ENCODE results near the gene CCDC12. TPM values are rescaled to one million over a fixed set of nuclear protein-coding genes. Genes with fewer than 3 reads are reported as not detected.
A peak's percentile ranks its signal among the peaks of the same experiment; 100 is the strongest.

Gene CCDC12
- total RNA-seq, 1 experiment from 2014 or later: 47.3 TPM

GRCh38 chr3:46943237-46944187, 33.0 kb downstream of the CCDC12 start:
- Mint-ChIP-seq H3K9me3 (ENCODE audit: low read depth, unreplicated experiment) (no peaks in the 10 kb centered on the region), H3K36me3 (ENCODE audit: insufficient read depth, unreplicated experiment) (peaks cover 69% of the 10 kb centered on the region), H3K27ac (ENCODE audit: unreplicated experiment) (peak overlapping the region; percentile 97), H3K27me3 (ENCODE audit: unreplicated experiment) (no peaks in the 10 kb centered on the region), H3K4me3 (ENCODE audit: low read depth, unreplicated experiment) (peak overlapping the region; percentile 63), H3K4me1 (ENCODE audit: low read depth, unreplicated experiment) (peaks cover 88% of the 10 kb centered on the region)
- CTCF ChIA-PET: interaction anchor here (0.7 to 1.7 kb wide), 5 partner anchors 8 to 701 kb away, joined by 3 to 14 read pairs (median 3); partner anchors contain the start of genes CCR3 and NBEAL2
- peak; percentile 57 for DNase-seq
- intact Hi-C loops (cut with micrococcal nuclease; ENCODE audit: unreplicated experiment): loop anchor here (2.0 to 5.0 kb wide), 2 partner anchors 13 to 34 kb away; partner anchors contain the start of genes CCDC12 and NBEAL2
- TF ChIP-seq, protein P1, sequence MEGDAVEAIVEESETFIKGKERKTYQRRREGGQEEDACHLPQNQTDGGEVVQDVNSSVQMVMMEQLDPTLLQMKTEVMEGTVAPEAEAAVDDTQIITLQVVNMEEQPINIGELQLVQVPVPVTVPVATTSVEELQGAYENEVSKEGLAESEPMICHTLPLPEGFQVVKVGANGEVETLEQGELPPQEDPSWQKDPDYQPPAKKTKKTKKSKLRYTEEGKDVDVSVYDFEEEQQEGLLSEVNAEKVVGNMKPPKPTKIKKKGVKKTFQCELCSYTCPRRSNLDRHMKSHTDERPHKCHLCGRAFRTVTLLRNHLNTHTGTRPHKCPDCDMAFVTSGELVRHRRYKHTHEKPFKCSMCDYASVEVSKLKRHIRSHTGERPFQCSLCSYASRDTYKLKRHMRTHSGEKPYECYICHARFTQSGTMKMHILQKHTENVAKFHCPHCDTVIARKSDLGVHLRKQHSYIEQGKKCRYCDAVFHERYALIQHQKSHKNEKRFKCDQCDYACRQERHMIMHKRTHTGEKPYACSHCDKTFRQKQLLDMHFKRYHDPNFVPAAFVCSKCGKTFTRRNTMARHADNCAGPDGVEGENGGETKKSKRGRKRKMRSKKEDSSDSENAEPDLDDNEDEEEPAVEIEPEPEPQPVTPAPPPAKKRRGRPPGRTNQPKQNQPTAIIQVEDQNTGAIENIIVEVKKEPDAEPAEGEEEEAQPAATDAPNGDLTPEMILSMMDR (IDR thresholded peaks at IDR 0.05; ENCODE audit: unreplicated experiment): no peak
- no TSS peak for BruUV-seq (replicated peaks)

DNA sequence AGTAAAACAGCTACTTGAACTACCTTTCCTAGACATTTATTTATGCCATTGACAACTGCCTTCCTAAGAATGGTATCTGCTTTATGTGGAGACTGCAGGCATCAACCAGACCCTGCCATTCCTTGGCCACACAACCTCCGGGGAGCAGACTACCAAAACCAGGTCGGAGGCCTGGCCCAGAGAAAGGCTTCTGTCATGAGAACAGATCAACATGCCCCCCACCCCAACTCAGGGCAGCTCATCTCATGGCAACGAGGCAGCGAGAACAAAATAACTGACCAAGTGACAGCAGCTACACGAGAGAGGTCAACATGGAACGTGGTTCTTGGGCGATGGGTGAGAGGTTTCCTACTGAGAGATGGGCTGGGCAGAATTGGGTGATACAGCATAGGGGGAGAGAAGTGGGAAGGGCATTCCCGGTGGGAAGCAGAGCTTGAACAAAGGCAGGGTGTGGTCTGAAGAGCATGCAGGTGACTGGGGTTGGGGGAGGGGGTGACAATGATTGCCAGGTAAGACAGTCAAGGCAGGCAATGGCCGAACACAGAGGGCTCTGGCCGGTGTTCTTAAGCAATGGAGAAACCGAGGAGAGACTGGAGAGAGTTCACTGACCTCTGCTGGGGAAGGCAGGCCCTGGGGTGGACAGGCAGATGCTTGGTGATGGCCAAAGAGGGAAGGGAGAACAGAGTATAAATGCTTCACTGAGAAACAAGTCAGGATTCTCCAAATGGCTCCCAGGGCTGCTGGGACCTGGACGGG, 33.9 kb downstream of the CCDC12 start:
- Mint-ChIP-seq H3K27ac (ENCODE audit: unreplicated experiment) (peak overlapping the region; percentile 97), H3K4me3 (ENCODE audit: low read depth, unreplicated experiment) (peak overlapping the region; percentile 63), H3K4me1 (ENCODE audit: low read depth, unreplicated experiment) (peaks cover 80% of the 10 kb centered on the region), H3K27me3 (ENCODE audit: unreplicated experiment) (no peaks in the 10 kb centered on the region), H3K36me3 (ENCODE audit: insufficient read depth, unreplicated experiment) (peaks cover 69% of the 10 kb centered on the region), H3K9me3 (ENCODE audit: low read depth, unreplicated experiment) (no peaks in the 10 kb centered on the region)
- intact Hi-C loops (cut with micrococcal nuclease; ENCODE audit: unreplicated experiment): loop anchor here (5.0 kb wide), 1 partner anchor 35 kb away; the partner anchor contains the start of genes CCDC12 and NBEAL2
- TF ChIP-seq, protein P1 (IDR thresholded peaks at IDR 0.05; ENCODE audit: unreplicated experiment): no peak
- CTCF ChIA-PET: no interaction called here
- no peak for DNase-seq
- no TSS peak for BruUV-seq (replicated peaks)

DNA sequence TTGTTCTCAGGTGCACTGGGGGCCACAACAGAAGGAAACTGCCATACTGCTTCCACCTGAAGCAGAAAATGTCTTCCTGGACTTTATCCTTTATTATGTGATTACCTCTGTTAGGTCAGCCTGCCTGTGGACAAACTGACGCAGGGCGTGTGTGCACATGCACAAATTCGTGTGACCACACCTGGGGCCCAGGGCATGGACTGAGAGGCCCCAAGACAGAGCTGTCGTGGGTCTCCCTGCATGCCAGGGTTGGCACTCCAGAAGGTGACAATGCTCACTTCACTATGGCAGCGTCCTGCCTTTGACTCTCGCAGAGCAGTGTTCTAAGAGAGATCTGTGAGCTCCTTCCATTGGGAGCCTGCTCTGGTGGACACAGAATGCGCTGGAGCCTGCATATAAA, 34.5 kb downstream of the CCDC12 start:
- intact Hi-C loops (cut with micrococcal nuclease; ENCODE audit: unreplicated experiment): loop anchor here (5.0 kb wide), 1 partner anchor 35 kb away; the partner anchor contains the start of genes CCDC12 and NBEAL2
- Mint-ChIP-seq H3K36me3 (ENCODE audit: insufficient read depth, unreplicated experiment) (peaks cover 65% of the 10 kb centered on the region), H3K4me3 (ENCODE audit: low read depth, unreplicated experiment) (peak overlapping the region; percentile 63), H3K4me1 (ENCODE audit: low read depth, unreplicated experiment) (peaks cover 74% of the 10 kb centered on the region), H3K27ac (ENCODE audit: unreplicated experiment) (peak overlapping the region; percentile 97), H3K27me3 (ENCODE audit: unreplicated experiment) (no peaks in the 10 kb centered on the region), H3K9me3 (ENCODE audit: low read depth, unreplicated experiment) (no peaks in the 10 kb centered on the region)
- CTCF ChIA-PET: interaction anchor here (0.7 to 1.2 kb wide), 2 partner anchors 40 to 46 kb away, joined by 3 to 4 read pairs; no protein-coding TSS in a partner anchor
- TF ChIP-seq, protein P1 (IDR thresholded peaks at IDR 0.05; ENCODE audit: unreplicated experiment): no peak
- BruUV-seq (replicated peaks): no TSS peak
- DNase-seq: no peak

All from Calu3 (cell line).